ENCODE results near the gene CYTH4. TPM values are rescaled to one million over a fixed set of nuclear protein-coding genes. Genes with fewer than 3 reads are reported as not detected.

The CYTH4 gene
- total and polyA plus RNA-seq, 2 experiments from 2014 or later: not detected

DNA sequence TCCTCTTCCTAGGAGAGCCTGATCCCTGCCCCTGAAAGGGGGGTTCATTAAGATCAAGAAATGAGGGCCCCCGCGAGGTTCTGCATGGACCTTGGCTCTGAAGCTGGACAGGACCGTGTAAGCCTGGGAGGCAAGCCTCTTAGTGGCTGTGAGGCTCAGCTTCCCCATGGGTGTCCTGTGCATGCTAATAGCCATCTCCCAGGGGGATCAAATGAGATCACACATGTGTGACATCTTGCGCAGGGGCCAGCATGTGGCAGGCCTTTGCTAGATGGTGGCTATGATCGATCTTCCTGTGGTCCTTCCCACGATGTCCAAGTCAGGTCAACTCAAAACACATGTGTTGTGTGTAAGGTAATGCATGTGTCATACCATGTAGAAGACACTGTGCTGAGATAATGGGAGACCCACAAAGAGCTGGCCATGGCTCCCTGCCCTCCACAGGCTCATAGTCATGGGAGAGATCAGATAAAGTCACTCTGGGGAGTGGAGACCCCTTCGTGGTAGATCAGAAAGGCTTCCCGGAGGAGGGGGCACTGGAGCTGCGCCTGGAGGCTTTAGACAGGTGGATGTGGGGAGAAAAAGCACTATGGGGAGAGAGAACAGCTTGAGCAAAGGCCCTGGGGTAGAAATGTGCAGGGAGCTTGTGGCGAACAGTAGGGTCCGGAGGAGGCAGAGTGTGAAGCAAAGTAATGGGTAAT is 41.9 kb upstream of the CYTH4 start:
- H4K20me1 ChIP-seq (replicated peaks; ENCODE audit: insufficient read depth): no peaks in the 10 kb centered on the region
- H3K4me2 ChIP-seq: no peak overlapping the region
- no peak for ATAC-seq
- TF ChIP-seq, protein P1, sequence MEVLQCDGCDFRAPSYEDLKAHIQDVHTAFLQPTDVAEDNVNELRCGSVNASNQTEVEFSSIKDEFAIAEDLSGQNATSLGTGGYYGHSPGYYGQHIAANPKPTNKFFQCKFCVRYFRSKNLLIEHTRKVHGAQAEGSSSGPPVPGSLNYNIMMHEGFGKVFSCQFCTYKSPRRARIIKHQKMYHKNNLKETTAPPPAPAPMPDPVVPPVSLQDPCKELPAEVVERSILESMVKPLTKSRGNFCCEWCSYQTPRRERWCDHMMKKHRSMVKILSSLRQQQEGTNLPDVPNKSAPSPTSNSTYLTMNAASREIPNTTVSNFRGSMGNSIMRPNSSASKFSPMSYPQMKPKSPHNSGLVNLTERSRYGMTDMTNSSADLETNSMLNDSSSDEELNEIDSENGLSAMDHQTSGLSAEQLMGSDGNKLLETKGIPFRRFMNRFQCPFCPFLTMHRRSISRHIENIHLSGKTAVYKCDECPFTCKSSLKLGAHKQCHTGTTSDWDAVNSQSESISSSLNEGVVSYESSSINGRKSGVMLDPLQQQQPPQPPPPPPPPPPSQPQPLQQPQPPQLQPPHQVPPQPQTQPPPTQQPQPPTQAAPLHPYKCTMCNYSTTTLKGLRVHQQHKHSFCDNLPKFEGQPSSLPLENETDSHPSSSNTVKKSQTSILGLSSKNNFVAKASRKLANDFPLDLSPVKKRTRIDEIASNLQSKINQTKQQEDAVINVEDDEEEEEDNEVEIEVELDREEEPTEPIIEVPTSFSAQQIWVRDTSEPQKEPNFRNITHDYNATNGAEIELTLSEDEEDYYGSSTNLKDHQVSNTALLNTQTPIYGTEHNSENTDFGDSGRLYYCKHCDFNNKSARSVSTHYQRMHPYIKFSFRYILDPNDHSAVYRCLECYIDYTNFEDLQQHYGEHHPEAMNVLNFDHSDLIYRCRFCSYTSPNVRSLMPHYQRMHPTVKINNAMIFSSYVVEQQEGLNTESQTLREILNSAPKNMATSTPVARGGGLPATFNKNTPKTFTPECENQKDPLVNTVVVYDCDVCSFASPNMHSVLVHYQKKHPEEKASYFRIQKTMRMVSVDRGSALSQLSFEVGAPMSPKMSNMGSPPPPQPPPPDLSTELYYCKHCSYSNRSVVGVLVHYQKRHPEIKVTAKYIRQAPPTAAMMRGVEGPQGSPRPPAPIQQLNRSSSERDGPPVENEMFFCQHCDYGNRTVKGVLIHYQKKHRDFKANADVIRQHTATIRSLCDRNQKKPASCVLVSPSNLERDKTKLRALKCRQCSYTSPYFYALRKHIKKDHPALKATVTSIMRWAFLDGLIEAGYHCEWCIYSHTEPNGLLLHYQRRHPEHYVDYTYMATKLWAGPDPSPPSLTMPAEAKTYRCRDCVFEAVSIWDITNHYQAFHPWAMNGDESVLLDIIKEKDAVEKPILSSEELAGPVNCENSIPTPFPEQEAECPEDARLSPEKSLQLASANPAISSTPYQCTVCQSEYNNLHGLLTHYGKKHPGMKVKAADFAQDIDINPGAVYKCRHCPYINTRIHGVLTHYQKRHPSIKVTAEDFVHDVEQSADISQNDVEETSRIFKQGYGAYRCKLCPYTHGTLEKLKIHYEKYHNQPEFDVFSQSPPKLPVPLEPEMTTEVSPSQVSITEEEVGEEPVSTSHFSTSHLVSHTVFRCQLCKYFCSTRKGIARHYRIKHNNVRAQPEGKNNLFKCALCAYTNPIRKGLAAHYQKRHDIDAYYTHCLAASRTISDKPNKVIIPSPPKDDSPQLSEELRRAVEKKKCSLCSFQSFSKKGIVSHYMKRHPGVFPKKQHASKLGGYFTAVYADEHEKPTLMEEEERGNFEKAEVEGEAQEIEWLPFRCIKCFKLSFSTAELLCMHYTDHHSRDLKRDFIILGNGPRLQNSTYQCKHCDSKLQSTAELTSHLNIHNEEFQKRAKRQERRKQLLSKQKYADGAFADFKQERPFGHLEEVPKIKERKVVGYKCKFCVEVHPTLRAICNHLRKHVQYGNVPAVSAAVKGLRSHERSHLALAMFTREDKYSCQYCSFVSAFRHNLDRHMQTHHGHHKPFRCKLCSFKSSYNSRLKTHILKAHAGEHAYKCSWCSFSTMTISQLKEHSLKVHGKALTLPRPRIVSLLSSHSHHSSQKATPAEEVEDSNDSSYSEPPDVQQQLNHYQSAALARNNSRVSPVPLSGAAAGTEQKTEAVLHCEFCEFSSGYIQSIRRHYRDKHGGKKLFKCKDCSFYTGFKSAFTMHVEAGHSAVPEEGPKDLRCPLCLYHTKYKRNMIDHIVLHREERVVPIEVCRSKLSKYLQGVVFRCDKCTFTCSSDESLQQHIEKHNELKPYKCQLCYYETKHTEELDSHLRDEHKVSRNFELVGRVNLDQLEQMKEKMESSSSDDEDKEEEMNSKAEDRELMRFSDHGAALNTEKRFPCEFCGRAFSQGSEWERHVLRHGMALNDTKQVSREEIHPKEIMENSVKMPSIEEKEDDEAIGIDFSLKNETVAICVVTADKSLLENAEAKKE (CRISPR knock-in tag; IDR thresholded peaks at IDR 0.05): no peak
- TF ChIP-seq, protein P2, sequence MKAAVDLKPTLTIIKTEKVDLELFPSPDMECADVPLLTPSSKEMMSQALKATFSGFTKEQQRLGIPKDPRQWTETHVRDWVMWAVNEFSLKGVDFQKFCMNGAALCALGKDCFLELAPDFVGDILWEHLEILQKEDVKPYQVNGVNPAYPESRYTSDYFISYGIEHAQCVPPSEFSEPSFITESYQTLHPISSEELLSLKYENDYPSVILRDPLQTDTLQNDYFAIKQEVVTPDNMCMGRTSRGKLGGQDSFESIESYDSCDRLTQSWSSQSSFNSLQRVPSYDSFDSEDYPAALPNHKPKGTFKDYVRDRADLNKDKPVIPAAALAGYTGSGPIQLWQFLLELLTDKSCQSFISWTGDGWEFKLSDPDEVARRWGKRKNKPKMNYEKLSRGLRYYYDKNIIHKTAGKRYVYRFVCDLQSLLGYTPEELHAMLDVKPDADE (IDR thresholded peaks at IDR 0.05): no peak
- TF ChIP-seq ZNF331 (CRISPR knock-in tag; IDR thresholded peaks at IDR 0.05; ENCODE audit: low read depth) (no peak), EZH2phosphoT487 (IDR thresholded peaks at IDR 0.05; ENCODE audit: unreplicated experiment) (no peak), ZNF114 (CRISPR knock-in tag; IDR thresholded peaks at IDR 0.05) (no peak), EZH2 (IDR thresholded peaks at IDR 0.05; ENCODE audit: low read depth, unreplicated experiment) (no peak), POLR2AphosphoS5 (IDR thresholded peaks at IDR 0.05; ENCODE audit: low read depth) (no peak), STAT1 (IDR thresholded peaks at IDR 0.05; ENCODE audit: unreplicated experiment) (no peak), JUNB (IDR thresholded peaks at IDR 0.05; ENCODE audit: unreplicated experiment) (no peak), NANOG (IDR thresholded peaks at IDR 0.05; ENCODE audit: borderline replicate concordance) (no peak), CREB1 (CRISPR knock-in tag; IDR thresholded peaks at IDR 0.05; ENCODE audit: low read depth) (no peak)
- TF ChIP-seq, protein P3, sequence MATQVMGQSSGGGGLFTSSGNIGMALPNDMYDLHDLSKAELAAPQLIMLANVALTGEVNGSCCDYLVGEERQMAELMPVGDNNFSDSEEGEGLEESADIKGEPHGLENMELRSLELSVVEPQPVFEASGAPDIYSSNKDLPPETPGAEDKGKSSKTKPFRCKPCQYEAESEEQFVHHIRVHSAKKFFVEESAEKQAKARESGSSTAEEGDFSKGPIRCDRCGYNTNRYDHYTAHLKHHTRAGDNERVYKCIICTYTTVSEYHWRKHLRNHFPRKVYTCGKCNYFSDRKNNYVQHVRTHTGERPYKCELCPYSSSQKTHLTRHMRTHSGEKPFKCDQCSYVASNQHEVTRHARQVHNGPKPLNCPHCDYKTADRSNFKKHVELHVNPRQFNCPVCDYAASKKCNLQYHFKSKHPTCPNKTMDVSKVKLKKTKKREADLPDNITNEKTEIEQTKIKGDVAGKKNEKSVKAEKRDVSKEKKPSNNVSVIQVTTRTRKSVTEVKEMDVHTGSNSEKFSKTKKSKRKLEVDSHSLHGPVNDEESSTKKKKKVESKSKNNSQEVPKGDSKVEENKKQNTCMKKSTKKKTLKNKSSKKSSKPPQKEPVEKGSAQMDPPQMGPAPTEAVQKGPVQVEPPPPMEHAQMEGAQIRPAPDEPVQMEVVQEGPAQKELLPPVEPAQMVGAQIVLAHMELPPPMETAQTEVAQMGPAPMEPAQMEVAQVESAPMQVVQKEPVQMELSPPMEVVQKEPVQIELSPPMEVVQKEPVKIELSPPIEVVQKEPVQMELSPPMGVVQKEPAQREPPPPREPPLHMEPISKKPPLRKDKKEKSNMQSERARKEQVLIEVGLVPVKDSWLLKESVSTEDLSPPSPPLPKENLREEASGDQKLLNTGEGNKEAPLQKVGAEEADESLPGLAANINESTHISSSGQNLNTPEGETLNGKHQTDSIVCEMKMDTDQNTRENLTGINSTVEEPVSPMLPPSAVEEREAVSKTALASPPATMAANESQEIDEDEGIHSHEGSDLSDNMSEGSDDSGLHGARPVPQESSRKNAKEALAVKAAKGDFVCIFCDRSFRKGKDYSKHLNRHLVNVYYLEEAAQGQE (IDR thresholded peaks at IDR 0.05; ENCODE audit: unreplicated experiment): no peak
- TF ChIP-seq, protein P4, sequence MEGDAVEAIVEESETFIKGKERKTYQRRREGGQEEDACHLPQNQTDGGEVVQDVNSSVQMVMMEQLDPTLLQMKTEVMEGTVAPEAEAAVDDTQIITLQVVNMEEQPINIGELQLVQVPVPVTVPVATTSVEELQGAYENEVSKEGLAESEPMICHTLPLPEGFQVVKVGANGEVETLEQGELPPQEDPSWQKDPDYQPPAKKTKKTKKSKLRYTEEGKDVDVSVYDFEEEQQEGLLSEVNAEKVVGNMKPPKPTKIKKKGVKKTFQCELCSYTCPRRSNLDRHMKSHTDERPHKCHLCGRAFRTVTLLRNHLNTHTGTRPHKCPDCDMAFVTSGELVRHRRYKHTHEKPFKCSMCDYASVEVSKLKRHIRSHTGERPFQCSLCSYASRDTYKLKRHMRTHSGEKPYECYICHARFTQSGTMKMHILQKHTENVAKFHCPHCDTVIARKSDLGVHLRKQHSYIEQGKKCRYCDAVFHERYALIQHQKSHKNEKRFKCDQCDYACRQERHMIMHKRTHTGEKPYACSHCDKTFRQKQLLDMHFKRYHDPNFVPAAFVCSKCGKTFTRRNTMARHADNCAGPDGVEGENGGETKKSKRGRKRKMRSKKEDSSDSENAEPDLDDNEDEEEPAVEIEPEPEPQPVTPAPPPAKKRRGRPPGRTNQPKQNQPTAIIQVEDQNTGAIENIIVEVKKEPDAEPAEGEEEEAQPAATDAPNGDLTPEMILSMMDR (conservative IDR thresholded peaks at IDR 0.05; ENCODE audit: low read depth in 2 of 2): no peak
- H2AFZ ChIP-seq: no peak overlapping the region
- Mint-ChIP-seq H3K9me3 (no peaks in the 10 kb centered on the region), H3K4me1 (peaks cover 21% of the 10 kb centered on the region), H3K27me3 (ENCODE audit: insufficient read depth, low read depth, poor library complexity) (peaks cover 19% of the 10 kb centered on the region), H3K36me3 (ENCODE audit: low read depth) (no peaks in the 10 kb centered on the region), H3K27ac (no peak overlapping the region), H3K4me3 (no peak overlapping the region)
- H3K4me1 ChIP-seq (ENCODE audit: insufficient read depth): peaks cover 7% of the 10 kb centered on the region; the same call in 1 of the 2 replicates
- H3K4me3 ChIP-seq: no peak overlapping the region
- H3K27ac ChIP-seq (ENCODE audit: low read depth): no peak overlapping the region
- H3K9me2 ChIP-seq (ENCODE audit: insufficient read depth): no peaks in the 10 kb centered on the region
- no peak for DNase-seq (ENCODE audit: low spot score)
- H3K27me3 ChIP-seq (ENCODE audit: insufficient read depth): no peaks in the 10 kb centered on the region
- H3F3A ChIP-seq (replicated peaks; ENCODE audit: low read depth): no peaks in the 10 kb centered on the region
- H3K36me3 ChIP-seq (ENCODE audit: insufficient read depth): no peaks in the 10 kb centered on the region
- H3K79me2 ChIP-seq (replicated peaks; ENCODE audit: insufficient read depth): no peaks in the 10 kb centered on the region

Measured in GM23338 (cell line).